Neuronal stem cell (in vitro differentiated cells): ENCODE data around the gene PPP2R5C.

Experiments used
- DNase-seq: peaks from one replicate; pipeline ENCODE4 v3.0.0-alpha.2; 2013; ENCODE audit warnings: low spot score
- H2AFZ ChIP-seq: one replicate; pipeline ENCODE4 v1.6.1; 2013; ENCODE audit warnings: mild to moderate bottlenecking, low read length, inconsistent platforms
- H2AK5ac ChIP-seq: 2 replicates; pipeline ENCODE4 v1.6.1; 2013; ENCODE audit warnings: low read depth, mild to moderate bottlenecking, inconsistent platforms, low read length, moderate library complexity, mixed read lengths
- H2BK120ac ChIP-seq: 2 replicates; pipeline ENCODE4 v1.6.1; 2013; ENCODE audit warnings: low read depth, mild to moderate bottlenecking, inconsistent platforms, low read length, moderate library complexity, mixed read lengths
- H2BK12ac ChIP-seq: one replicate; pipeline ENCODE4 v1.6.1; 2013; ENCODE audit warnings: low read length, inconsistent platforms
- H2BK15ac ChIP-seq: 2 replicates; pipeline ENCODE4 v1.6.1; 2013; ENCODE audit warnings: mild to moderate bottlenecking, low read length, inconsistent platforms, mixed read lengths
- H2BK5ac ChIP-seq: one replicate; pipeline ENCODE4 v1.6.1; 2013; ENCODE audit warnings: inconsistent platforms, mild to moderate bottlenecking, low read length, moderate library complexity
- H3K14ac ChIP-seq: one replicate; pipeline ENCODE4 v1.6.1; 2013; ENCODE audit warnings: low read length, inconsistent platforms
- H3K18ac ChIP-seq: 2 replicates; pipeline ENCODE4 v1.6.1; 2013; ENCODE audit warnings: low read length, inconsistent platforms
- H3K23ac ChIP-seq: 2 replicates; pipeline ENCODE4 v1.6.1; 2013; ENCODE audit warnings: low read depth, mild to moderate bottlenecking, mixed read lengths, low read length, inconsistent platforms; ENCODE audit not compliant: poor library complexity
- H3K27ac ChIP-seq: replicated peaks from 3 replicates; pipeline ENCODE4 v1.5.1; 2013; ENCODE audit warnings: low read length, inconsistent platforms
- H3K27me3 ChIP-seq, 3 experiments: 2 replicates each; pipeline ENCODE4 v1.6.1; 2013; ENCODE audit warnings: low read length in 3 of 3, mild to moderate bottlenecking in 2 of 3, inconsistent platforms in 1 of 3, low read depth in 1 of 3, mixed read lengths in 1 of 3, moderate library complexity in 1 of 3; ENCODE audit not compliant: control insufficient read depth in 3 of 3, insufficient read depth in 3 of 3
- H3K36me3 ChIP-seq, 2 donors: replicated peaks in 1 of 2; 2 replicates each; pipeline ENCODE4 v1.6.1; 2013; ENCODE audit warnings: low read length in 2 of 2; ENCODE audit not compliant: control insufficient read depth in 2 of 2, insufficient read depth in 2 of 2
- H3K4ac ChIP-seq: 2 replicates; pipeline ENCODE4 v1.6.1; 2013; ENCODE audit warnings: inconsistent platforms, mild to moderate bottlenecking, low read length, moderate library complexity
- H3K4me1 ChIP-seq, 2 donors: 1 replicate in 1 of 2; 2 replicates in 1 of 2; pipeline ENCODE4 v1.6.1; 2013; ENCODE audit warnings: low read length in 2 of 2, low read depth in 1 of 2; ENCODE audit not compliant: control insufficient read depth in 2 of 2, insufficient read depth in 1 of 2
- H3K4me2 ChIP-seq: one replicate; pipeline ENCODE4 v1.6.1; 2013; ENCODE audit warnings: mild to moderate bottlenecking, low read length, inconsistent platforms; ENCODE audit not compliant: insufficient read depth, poor library complexity, severe bottlenecking
- H3K4me3 ChIP-seq, 2 donors: 2 replicates each; pipeline ENCODE4 v1.5.1; 2013; ENCODE audit warnings: low read length in 2 of 2, mild to moderate bottlenecking in 2 of 2, inconsistent platforms in 1 of 2, moderate library complexity in 1 of 2
- H3K79me1 ChIP-seq: one replicate; pipeline ENCODE4 v1.6.1; 2013; ENCODE audit warnings: low read depth, mild to moderate bottlenecking, inconsistent platforms, low read length, moderate library complexity
- H3K9ac ChIP-seq: one replicate; pipeline ENCODE4 v1.6.1; 2013; ENCODE audit warnings: mild to moderate bottlenecking, low read depth, low read length, inconsistent platforms; ENCODE audit not compliant: poor library complexity
- H3K9me3 ChIP-seq, 2 donors: replicated peaks in 1 of 2; 2 replicates each; pipeline versions ENCODE3 to v1.6.1; 2013; ENCODE audit warnings: low read length in 2 of 2, mild to moderate bottlenecking in 2 of 2, inconsistent platforms in 1 of 2, low read depth in 1 of 2, mixed read lengths in 1 of 2, moderate library complexity in 1 of 2; ENCODE audit not compliant: control insufficient read depth in 2 of 2, insufficient read depth in 1 of 2
- H4K8ac ChIP-seq: one replicate; pipeline ENCODE4 v1.6.1; 2013; ENCODE audit warnings: low read depth, mild to moderate bottlenecking, inconsistent platforms, low read length, moderate library complexity
- H4K91ac ChIP-seq: one replicate; pipeline ENCODE4 v1.6.1; 2013; ENCODE audit warnings: low read length, low read depth, mild to moderate bottlenecking, inconsistent platforms; ENCODE audit not compliant: poor library complexity
- WGBS, 2 donors: extraction: QIAGEN DNeasy Blood & Tissue Kit; methylation state at CpG; one replicate each; pipeline ENCODE4 v1.1.7; 2013; ENCODE audit warnings: missing lambda C conversion rate in 2 of 2, mixed read lengths in 1 of 2; ENCODE audit not compliant: insufficient read length in 2 of 2, insufficient replicate concordance in 1 of 2; ENCODE audit errors: extremely low coverage in 2 of 2; 5-methylcytosine and 5-hydroxymethylcytosine counted together

The PPP2R5C gene

DNA sequence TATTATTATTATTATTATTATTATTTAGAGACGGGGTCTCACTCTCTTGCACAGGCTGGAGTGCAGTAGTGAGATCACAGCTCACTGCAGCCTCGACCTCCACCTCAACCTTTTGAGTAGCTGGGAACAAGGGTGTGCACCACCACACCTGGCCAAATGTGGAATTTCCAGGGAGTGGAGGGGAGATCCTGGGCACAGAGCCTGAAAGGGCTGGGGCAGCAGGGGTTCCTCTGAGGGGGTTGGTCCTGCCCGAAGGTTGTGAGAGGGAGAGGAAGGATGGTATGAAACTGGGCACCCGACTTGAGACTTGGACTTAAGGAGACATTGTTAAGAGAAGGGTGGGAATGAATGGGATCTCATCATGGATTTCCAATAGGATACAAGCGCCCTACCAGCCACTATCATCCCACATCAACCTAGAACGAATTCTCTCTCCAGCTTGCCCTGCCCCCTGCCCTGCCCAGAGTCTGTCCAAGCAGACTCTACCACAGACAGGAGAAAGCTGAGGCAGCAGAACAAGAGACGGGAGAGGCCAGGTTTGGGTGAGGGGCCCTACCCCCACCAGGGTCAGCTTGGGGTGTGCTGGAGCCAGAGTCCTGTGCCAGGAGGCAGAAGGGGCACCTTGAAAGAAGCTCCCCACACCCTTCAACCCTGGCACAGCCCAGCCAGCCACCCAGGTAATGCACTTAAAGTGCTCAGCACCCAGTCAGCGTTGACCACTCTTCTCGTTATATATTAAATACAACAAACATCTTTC lies 200.4 kb downstream of the PPP2R5C start:
- H3K27me3 ChIP-seq = peaks cover 0 to 6% (median 0%) of the 10 kb centered on the region in 3 experiments
- H3K4ac ChIP-seq = no peak overlapping the region
- no peak overlapping the region for H3K4me2 ChIP-seq
- H2BK15ac ChIP-seq = no peak overlapping the region
- peaks cover 13% of the 10 kb centered on the region for H3K79me1 ChIP-seq
- H2BK12ac ChIP-seq = no peak overlapping the region
- no peak overlapping the region for H3K14ac ChIP-seq
- H3K23ac ChIP-seq = no peak overlapping the region
- no peak overlapping the region for H3K9ac ChIP-seq
- WGBS, 2 donors = no CpG with 5 or more reads among the region's 9 CpGs
- peaks cover 0 to 2% of the 10 kb centered on the region in 2 donors for H3K4me1 ChIP-seq
- no peak overlapping the region for H4K8ac ChIP-seq
- no peaks in the 10 kb centered on the region for H3K9me3 ChIP-seq
- H2BK120ac ChIP-seq = no peak overlapping the region
- no peak overlapping the region for H2BK5ac ChIP-seq
- H4K91ac ChIP-seq = no peak overlapping the region
- H3K36me3 ChIP-seq = peaks cover 0 to 7% of the 10 kb centered on the region in 2 donors
- no peak for DNase-seq
- H2AFZ ChIP-seq = no peak overlapping the region
- H3K27ac ChIP-seq = no peak overlapping the region
- H2AK5ac ChIP-seq = peak overlapping the region; percentile 86
- no peak overlapping the region for H3K4me3 ChIP-seq
- H3K18ac ChIP-seq = no peak overlapping the region

DNA sequence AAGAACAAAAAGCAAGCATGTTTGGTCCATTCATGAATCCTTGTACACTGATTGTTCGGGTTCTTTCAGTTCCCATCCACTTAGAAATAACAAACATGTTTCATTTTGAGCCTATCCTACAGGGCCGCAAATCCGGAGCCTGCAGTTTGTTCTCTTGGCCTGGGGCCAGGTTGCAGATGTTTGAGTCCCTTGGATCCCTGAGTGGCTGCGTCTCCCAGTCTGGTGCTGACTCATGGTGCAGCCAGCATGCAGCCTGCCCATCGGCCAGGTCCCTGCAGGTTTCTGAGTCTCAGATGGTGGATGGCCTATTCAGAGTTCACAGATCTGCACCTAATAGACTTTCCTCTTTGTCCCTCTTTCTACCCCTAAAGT lies 201.0 kb downstream of the PPP2R5C start:
- no peak overlapping the region for H2BK120ac ChIP-seq
- no peaks in the 10 kb centered on the region for H3K9me3 ChIP-seq
- H4K8ac ChIP-seq = no peak overlapping the region
- H4K91ac ChIP-seq = no peak overlapping the region
- H3K4me2 ChIP-seq = no peak overlapping the region
- no peak overlapping the region for H2BK15ac ChIP-seq
- H3K36me3 ChIP-seq = peaks cover 0 to 12% of the 10 kb centered on the region in 2 donors
- DNase-seq = no peak
- H3K27me3 ChIP-seq = peaks cover 0 to 6% (median 0%) of the 10 kb centered on the region in 3 experiments
- WGBS, 2 donors = no CpG with 5 or more reads among the region's 5 CpGs
- no peak overlapping the region for H3K23ac ChIP-seq
- no peak overlapping the region for H3K9ac ChIP-seq
- peaks cover 14% of the 10 kb centered on the region for H3K79me1 ChIP-seq
- no peak overlapping the region for H2AK5ac ChIP-seq
- no peak overlapping the region for H3K4me3 ChIP-seq
- H2BK12ac ChIP-seq = no peak overlapping the region
- H3K14ac ChIP-seq = no peak overlapping the region
- H2BK5ac ChIP-seq = no peak overlapping the region
- H3K4ac ChIP-seq = no peak overlapping the region
- no peak overlapping the region for H3K18ac ChIP-seq
- H3K4me1 ChIP-seq = peaks cover 0 to 2% of the 10 kb centered on the region in 2 donors
- no peak overlapping the region for H2AFZ ChIP-seq
- no peak overlapping the region for H3K27ac ChIP-seq

DNA sequence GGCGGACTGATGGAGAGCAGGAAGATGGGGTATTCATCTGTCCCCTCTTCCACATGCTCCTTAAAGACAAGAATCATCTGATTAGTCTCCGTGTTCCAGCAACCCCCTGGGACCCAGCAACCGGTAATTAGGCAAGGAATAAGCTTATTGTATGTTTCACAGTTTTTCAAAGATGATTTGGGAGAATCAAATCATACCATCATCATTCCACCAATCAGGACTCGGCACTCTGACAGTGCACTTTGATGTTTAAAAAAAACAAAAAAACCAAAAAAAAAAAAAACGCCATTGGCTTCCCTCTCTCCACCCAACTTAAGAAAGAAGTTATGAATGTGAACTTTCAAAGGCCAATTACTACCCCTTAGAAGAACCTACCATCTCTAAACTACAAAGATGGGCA lies 201.5 kb downstream of the PPP2R5C start:
- H3K4ac ChIP-seq = no peak overlapping the region
- peaks cover 0 to 2% of the 10 kb centered on the region in 2 donors for H3K4me1 ChIP-seq
- no peak overlapping the region for H3K14ac ChIP-seq
- no peaks in the 10 kb centered on the region for H3K9me3 ChIP-seq
- no peak overlapping the region for H3K4me2 ChIP-seq
- no CpG with 5 or more reads among the region's 5 CpGs for WGBS, 2 donors
- no peak overlapping the region for H3K9ac ChIP-seq
- no peak overlapping the region for H4K8ac ChIP-seq
- no peak overlapping the region for H2BK120ac ChIP-seq
- H2AFZ ChIP-seq = no peak overlapping the region
- DNase-seq = no peak
- H3K4me3 ChIP-seq = no peak overlapping the region
- no peak overlapping the region for H3K23ac ChIP-seq
- H4K91ac ChIP-seq = no peak overlapping the region
- peaks cover 0 to 6% (median 0%) of the 10 kb centered on the region in 3 experiments for H3K27me3 ChIP-seq
- no peak overlapping the region for H3K27ac ChIP-seq
- no peak overlapping the region for H2BK12ac ChIP-seq
- H2BK15ac ChIP-seq = no peak overlapping the region
- H2BK5ac ChIP-seq = no peak overlapping the region
- no peak overlapping the region for H3K18ac ChIP-seq
- no peak overlapping the region for H2AK5ac ChIP-seq
- peaks cover 16% of the 10 kb centered on the region for H3K79me1 ChIP-seq
- peaks cover 0 to 18% of the 10 kb centered on the region in 2 donors for H3K36me3 ChIP-seq

DNA sequence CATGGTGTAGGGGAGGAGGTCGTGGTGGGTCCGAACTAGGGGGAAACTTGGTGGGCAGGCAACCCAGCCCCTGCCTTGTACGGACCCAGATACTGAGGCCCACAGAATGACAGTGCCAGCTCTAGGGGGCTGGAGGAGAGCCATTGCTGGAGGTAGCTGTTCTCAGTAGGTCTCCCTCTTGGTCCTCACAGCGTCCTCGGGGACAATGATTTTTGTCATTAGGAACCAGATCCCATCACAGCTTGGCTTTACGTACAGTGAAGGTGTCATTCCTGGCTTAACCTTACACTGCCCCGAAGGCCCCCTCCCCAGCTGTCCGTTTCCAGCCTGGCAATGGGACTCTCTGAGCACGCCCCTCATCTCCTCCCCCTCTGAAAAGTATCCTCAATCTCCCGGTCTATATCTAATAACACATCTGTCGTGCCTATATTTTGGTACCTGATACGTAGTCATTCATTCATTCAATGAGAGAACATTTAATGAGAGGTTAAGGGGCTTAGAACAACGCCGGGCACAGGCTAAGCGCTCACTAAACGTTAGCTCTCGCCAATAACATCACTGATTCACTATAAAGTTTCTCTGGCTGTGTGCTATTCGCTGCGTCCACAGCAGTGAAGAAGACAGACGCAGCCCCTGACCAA lies 202.3 kb downstream of the PPP2R5C start:
- no peak overlapping the region for H3K18ac ChIP-seq
- peaks cover 0 to 2% of the 10 kb centered on the region in 2 donors for H3K4me1 ChIP-seq
- H3K36me3 ChIP-seq = peaks cover 0 to 25% of the 10 kb centered on the region in 2 donors
- no peak overlapping the region for H4K8ac ChIP-seq
- no peak overlapping the region for H3K9ac ChIP-seq
- H2AFZ ChIP-seq = peak overlapping the region; percentile 92
- no peak overlapping the region for H2AK5ac ChIP-seq
- peak overlapping the region; percentile 60 for H3K4me2 ChIP-seq
- H2BK5ac ChIP-seq = no peak overlapping the region
- no peak overlapping the region for H3K27ac ChIP-seq
- no peak overlapping the region for H3K23ac ChIP-seq
- no peak overlapping the region for H4K91ac ChIP-seq
- no peak for DNase-seq
- H3K9me3 ChIP-seq = no peaks in the 10 kb centered on the region
- peaks cover 16% of the 10 kb centered on the region for H3K79me1 ChIP-seq
- no peak overlapping the region for H3K4ac ChIP-seq
- no peak overlapping the region for H2BK15ac ChIP-seq
- H3K4me3 ChIP-seq = peak overlapping the region; percentile 61 to 99
- H3K27me3 ChIP-seq = peaks cover 0 to 6% (median 0%) of the 10 kb centered on the region in 3 experiments
- no peak overlapping the region for H2BK120ac ChIP-seq
- no peak overlapping the region for H3K14ac ChIP-seq
- WGBS, 2 donors = no CpG with 5 or more reads among the region's 20 CpGs
- no peak overlapping the region for H2BK12ac ChIP-seq
